SK-N-SH treated with all-trans-retinoic acid at 6 μM for 48 hours (cell line): ENCODE results near the gene SLC6A6.

Experiments
- ATAC-seq: fragments of 200-7000 bp; cut with Tn5 transposase; 3 replicates; pipeline ENCODE4 v1.9.1; 2020; ENCODE audit warnings: mild to moderate bottlenecking, moderate library complexity
- ARNTL ChIP-seq: fragments of 450-650 bp; formaldehyde crosslinking; IDR thresholded peaks from 2 replicates; pipeline ENCODE4 v1.5.0; 2020; ENCODE audit warnings: low read depth, mild to moderate bottlenecking, moderate library complexity, borderline replicate concordance
- CREB5 ChIP-seq: fragments of 250-450 bp; sonication (Bioruptor Pico); IDR thresholded peaks from 2 replicates; pipeline ENCODE4 v1.5.1; 2020; ENCODE audit warnings: low read depth, mild to moderate bottlenecking, moderate library complexity
- CSDC2 ChIP-seq: fragments of 250-450 bp; sonication (Bioruptor Pico); IDR thresholded peaks from 2 replicates; pipeline ENCODE4 v1.5.0; 2020; ENCODE audit warnings: mild to moderate bottlenecking, moderate library complexity
- ESRRG ChIP-seq: fragments of 250-450 bp; sonication (Bioruptor Pico); IDR thresholded peaks from 2 replicates; pipeline ENCODE4 v1.6.1; 2021; ENCODE audit warnings: mild to moderate bottlenecking
- OSR1 ChIP-seq: fragments of 250-450 bp; sonication (Bioruptor Pico); IDR thresholded peaks from 2 replicates; pipeline ENCODE4 v1.8.0; 2022; ENCODE audit warnings: moderate library complexity, mild to moderate bottlenecking, inconsistent platforms
- PATZ1 ChIP-seq: fragments of 250-450 bp; sonication (Bioruptor Pico); IDR thresholded peaks from 2 replicates; pipeline ENCODE4 v1.8.0; 2020; ENCODE audit warnings: mild to moderate bottlenecking, moderate library complexity, borderline replicate concordance
- PPARA ChIP-seq: fragments of 250-450 bp; sonication (Bioruptor Pico); IDR thresholded peaks from 2 replicates; pipeline ENCODE4 v1.5.0; 2020; ENCODE audit warnings: mild to moderate bottlenecking, borderline replicate concordance
- RARB ChIP-seq: fragments of 250-450 bp; sonication (Bioruptor Pico); IDR thresholded peaks from 2 replicates; pipeline ENCODE4 v1.8.0; 2021; ENCODE audit warnings: mild to moderate bottlenecking, moderate library complexity
- SNAI2 ChIP-seq: fragments of 250-450 bp; sonication (Bioruptor Pico); IDR thresholded peaks from 2 replicates; pipeline ENCODE4 v1.5.0; 2020; ENCODE audit warnings: mild to moderate bottlenecking, moderate library complexity
- TCF4 ChIP-seq: fragments of 250-450 bp; sonication (Bioruptor Pico); IDR thresholded peaks from 2 replicates; pipeline ENCODE4 v1.8.0; 2021; ENCODE audit warnings: mild to moderate bottlenecking, moderate library complexity, borderline replicate concordance
- TOX ChIP-seq: fragments of 250-450 bp; sonication (Bioruptor Pico); IDR thresholded peaks from 2 replicates; pipeline ENCODE4 v1.8.0; 2021; ENCODE audit warnings: mild to moderate bottlenecking, moderate library complexity, borderline replicate concordance
- ZC3H10 ChIP-seq: fragments of 250-450 bp; sonication (Bioruptor Pico); IDR thresholded peaks from 2 replicates; pipeline ENCODE4 v1.5.1; 2021; ENCODE audit warnings: mild to moderate bottlenecking, moderate library complexity
- ZFP30 ChIP-seq: fragments of 450-650 bp; formaldehyde crosslinking; IDR thresholded peaks from 2 replicates; pipeline ENCODE4 v1.5.0; 2022; ENCODE audit warnings: mild to moderate bottlenecking, moderate library complexity
- ZNF565 ChIP-seq: fragments of 450-650 bp; formaldehyde crosslinking; conservative IDR thresholded peaks from 2 replicates; pipeline ENCODE4 v1.5.0; 2020; ENCODE audit warnings: low read depth, mild to moderate bottlenecking, moderate library complexity
- ZNF8 ChIP-seq: fragments of 450-650 bp; formaldehyde crosslinking; IDR thresholded peaks from 2 replicates; pipeline ENCODE4 v1.5.0; 2020; ENCODE audit warnings: mild to moderate bottlenecking, moderate library complexity
- TF ChIP-seq, protein P1 (sequence below): fragments of 250-450 bp; sonication (Bioruptor Pico); IDR thresholded peaks from 2 replicates; pipeline ENCODE4 v1.8.0; 2021; ENCODE audit warnings: low read depth, mild to moderate bottlenecking, moderate library complexity, borderline replicate concordance
- TF ChIP-seq, protein P2 (sequence below): fragments of 250-450 bp; sonication (Bioruptor Pico); IDR thresholded peaks from 2 replicates; pipeline ENCODE4 v1.5.0; 2020; ENCODE audit warnings: mild to moderate bottlenecking, moderate library complexity

The SLC6A6 gene

DNA sequence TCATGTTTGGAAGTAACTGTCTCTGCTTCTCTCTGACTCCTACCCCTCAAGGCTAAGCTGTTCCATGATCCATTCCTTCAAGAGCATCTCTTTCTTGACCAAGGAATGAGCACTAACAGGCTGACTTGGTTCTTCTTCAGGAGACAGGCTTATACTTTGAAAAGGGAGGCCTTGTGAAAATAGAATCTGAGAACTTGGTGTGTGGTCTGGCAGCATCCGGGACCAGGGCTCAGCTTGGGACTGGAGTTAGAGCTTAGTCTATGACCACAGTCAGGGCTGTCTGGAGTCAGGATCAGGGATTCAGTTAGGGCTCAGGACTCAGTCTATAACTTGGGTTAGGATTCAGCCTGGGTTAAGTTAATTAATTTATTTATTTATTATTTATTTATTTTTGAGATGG is 44.9 kb upstream of the SLC6A6 start:
- no peak for TF ChIP-seq CREB5 (CRISPR knock-in tag)
- TF ChIP-seq RARB (CRISPR knock-in tag) = no peak
- no peak for TF ChIP-seq CSDC2 (CRISPR knock-in tag)
- no peak for TF ChIP-seq ZNF565 (CRISPR knock-in tag)
- TF ChIP-seq PPARA (CRISPR knock-in tag) = no peak
- TF ChIP-seq, protein P1, sequence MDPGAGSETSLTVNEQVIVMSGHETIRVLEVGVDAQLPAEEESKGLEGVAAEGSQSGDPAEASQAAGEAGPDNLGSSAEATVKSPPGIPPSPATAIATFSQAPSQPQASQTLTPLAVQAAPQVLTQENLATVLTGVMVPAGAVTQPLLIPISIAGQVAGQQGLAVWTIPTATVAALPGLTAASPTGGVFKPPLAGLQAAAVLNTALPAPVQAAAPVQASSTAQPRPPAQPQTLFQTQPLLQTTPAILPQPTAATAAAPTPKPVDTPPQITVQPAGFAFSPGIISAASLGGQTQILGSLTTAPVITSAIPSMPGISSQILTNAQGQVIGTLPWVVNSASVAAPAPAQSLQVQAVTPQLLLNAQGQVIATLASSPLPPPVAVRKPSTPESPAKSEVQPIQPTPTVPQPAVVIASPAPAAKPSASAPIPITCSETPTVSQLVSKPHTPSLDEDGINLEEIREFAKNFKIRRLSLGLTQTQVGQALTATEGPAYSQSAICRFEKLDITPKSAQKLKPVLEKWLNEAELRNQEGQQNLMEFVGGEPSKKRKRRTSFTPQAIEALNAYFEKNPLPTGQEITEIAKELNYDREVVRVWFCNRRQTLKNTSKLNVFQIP (CRISPR knock-in tag) = no peak
- TF ChIP-seq ESRRG = no peak
- no peak for TF ChIP-seq SNAI2 (CRISPR knock-in tag)
- TF ChIP-seq PATZ1 = no peak
- no peak for TF ChIP-seq TOX (CRISPR knock-in tag)
- TF ChIP-seq OSR1 = no peak
- no peak for TF ChIP-seq ARNTL (CRISPR knock-in tag)
- TF ChIP-seq ZNF8 (CRISPR knock-in tag) = no peak
- TF ChIP-seq, all 23 proteins: peak for 0
- no peak for ATAC-seq

GRCh38 chr3:14358426-14359211 is 43.8 kb upstream of the SLC6A6 start:
- peak; percentile 66 for ATAC-seq

DNA sequence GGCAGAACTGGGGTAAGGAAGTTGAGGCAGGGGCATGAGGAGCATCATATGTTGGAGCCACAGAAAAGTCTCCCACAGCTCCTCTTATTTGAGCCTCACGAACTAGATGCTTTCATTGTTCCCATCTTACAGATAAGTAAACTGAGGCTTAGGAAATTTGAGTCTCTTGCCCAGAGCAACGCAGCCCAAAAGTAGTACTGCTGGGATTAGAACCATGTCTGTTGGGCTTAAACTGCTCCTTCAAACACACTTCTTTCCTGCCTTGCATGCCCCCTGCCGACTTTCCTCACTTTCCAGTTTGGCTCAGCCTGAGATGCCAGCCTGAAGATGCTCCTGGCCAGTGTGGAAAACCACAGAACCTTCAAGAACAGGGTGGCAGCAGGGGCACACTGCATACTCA is 43.1 kb upstream of the SLC6A6 start:
- no peak for ATAC-seq
- TF ChIP-seq TCF4 (CRISPR knock-in tag) = no peak
- no peak for TF ChIP-seq TOX (CRISPR knock-in tag)
- no peak for TF ChIP-seq ZFP30
- TF ChIP-seq OSR1 = no peak
- TF ChIP-seq, protein P1 (CRISPR knock-in tag) = no peak
- TF ChIP-seq ESRRG = no peak
- no peak for TF ChIP-seq ZC3H10 (CRISPR knock-in tag)
- no peak for TF ChIP-seq CREB5 (CRISPR knock-in tag)
- no peak for TF ChIP-seq RARB (CRISPR knock-in tag)

More at GRCh38 chr3:14358426-14359211, 43.8 kb upstream of the SLC6A6 start:
- no peak for TF ChIP-seq RARB (CRISPR knock-in tag)
- no peak for TF ChIP-seq PPARA (CRISPR knock-in tag)
- no peak for TF ChIP-seq SNAI2 (CRISPR knock-in tag)
- no peak for TF ChIP-seq ESRRG
- no peak for TF ChIP-seq ZNF8 (CRISPR knock-in tag)
- TF ChIP-seq, protein P1 (CRISPR knock-in tag) = no peak
- TF ChIP-seq ARNTL (CRISPR knock-in tag) = no peak
- TF ChIP-seq OSR1 = no peak
- no peak for TF ChIP-seq ZFP30
- TF ChIP-seq, protein P2, sequence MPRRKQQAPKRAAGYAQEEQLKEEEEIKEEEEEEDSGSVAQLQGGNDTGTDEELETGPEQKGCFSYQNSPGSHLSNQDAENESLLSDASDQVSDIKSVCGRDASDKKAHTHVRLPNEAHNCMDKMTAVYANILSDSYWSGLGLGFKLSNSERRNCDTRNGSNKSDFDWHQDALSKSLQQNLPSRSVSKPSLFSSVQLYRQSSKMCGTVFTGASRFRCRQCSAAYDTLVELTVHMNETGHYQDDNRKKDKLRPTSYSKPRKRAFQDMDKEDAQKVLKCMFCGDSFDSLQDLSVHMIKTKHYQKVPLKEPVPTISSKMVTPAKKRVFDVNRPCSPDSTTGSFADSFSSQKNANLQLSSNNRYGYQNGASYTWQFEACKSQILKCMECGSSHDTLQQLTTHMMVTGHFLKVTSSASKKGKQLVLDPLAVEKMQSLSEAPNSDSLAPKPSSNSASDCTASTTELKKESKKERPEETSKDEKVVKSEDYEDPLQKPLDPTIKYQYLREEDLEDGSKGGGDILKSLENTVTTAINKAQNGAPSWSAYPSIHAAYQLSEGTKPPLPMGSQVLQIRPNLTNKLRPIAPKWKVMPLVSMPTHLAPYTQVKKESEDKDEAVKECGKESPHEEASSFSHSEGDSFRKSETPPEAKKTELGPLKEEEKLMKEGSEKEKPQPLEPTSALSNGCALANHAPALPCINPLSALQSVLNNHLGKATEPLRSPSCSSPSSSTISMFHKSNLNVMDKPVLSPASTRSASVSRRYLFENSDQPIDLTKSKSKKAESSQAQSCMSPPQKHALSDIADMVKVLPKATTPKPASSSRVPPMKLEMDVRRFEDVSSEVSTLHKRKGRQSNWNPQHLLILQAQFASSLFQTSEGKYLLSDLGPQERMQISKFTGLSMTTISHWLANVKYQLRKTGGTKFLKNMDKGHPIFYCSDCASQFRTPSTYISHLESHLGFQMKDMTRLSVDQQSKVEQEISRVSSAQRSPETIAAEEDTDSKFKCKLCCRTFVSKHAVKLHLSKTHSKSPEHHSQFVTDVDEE = no peak
